ENCODE results near the gene ERMARD. TPM values are rescaled to one million over a fixed set of nuclear protein-coding genes. Genes with fewer than 3 reads are reported as not detected.

ERMARD gene
- total and polyA plus RNA-seq, 2 donors (not counting 3 experiments of a cell fraction or from before 2014, with no cell fraction given), result 23.8 to 36.4 TPM

DNA sequence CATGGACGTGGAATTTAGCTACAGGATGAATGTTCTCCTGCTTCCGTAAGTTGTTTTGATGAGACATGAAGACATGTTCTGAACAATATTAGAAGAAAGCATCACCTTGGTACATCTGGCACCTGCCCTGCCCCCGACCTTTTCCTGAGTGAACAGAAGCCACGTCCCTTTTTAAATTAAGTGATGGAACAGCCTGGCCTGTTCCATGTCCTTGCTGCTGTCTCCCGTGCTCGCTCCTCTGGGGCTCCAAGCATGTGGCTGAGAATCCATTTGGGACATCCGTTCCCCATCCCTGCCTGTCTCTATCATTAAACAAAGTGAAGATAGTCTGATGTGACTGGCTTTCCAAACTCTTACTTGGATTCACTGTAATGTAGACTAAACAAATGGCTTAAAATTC, 36.4 kb downstream of the ERMARD start:
- POLR2A ChIA-PET, result no interaction called here

More for the DNA sequence above, 36.4 kb downstream of the ERMARD start:
- dilution Hi-C loops (cut with MboI; ENCODE audit: extremely low pct_ligation_motif_present, low sequenced_read_pairs), result no loop called here
- Histone ChIP-seq H3K79me2 (ENCODE audit: control insufficient read depth, insufficient read depth, low read length) (no peaks in the 10 kb centered on the region), H2AFZ (ENCODE audit: low read depth, low read length) (no peak overlapping the region), H3K27ac (ENCODE audit: insufficient read depth, low read depth, low read length) (no peak overlapping the region), H4K20me1 (replicated peaks; ENCODE audit: control insufficient read depth, extremely low read depth, insufficient read depth, low read length) (no peaks in the 10 kb centered on the region), H3K36me3 (ENCODE audit: control insufficient read depth in 2 of 2, extremely low read depth in 1 of 2, insufficient read depth in 2 of 2, low read length in 2 of 2) (no peaks in the 10 kb centered on the region), H3K4me3 (replicated peaks in 1 of 3; ENCODE audit: insufficient read depth in 1 of 3, low read depth in 1 of 3, low read length in 3 of 3) (no peak overlapping the region), H3K9me3 (replicated peaks; ENCODE audit: control insufficient read depth, insufficient read depth, low read length) (no peaks in the 10 kb centered on the region), H3K9me1 (replicated peaks; ENCODE audit: control insufficient read depth, extremely low read depth, insufficient read depth, low read length) (no peaks in the 10 kb centered on the region), H3K27me3 (ENCODE audit: control insufficient read depth in 2 of 2, insufficient read depth in 2 of 2, low read length in 2 of 2) (no peaks in the 10 kb centered on the region), H3K9ac (replicated peaks; ENCODE audit: extremely low read depth, insufficient read depth, low read length) (no peak overlapping the region), H3K4me1 (ENCODE audit: control insufficient read depth, extremely low read depth, insufficient read depth, low read length) (peaks cover 6% of the 10 kb centered on the region), H3K4me2 (ENCODE audit: insufficient read depth, low read length) (no peak overlapping the region)
- no TSS peak for BruUV-seq (replicated peaks)
- TF ChIP-seq, protein P1, sequence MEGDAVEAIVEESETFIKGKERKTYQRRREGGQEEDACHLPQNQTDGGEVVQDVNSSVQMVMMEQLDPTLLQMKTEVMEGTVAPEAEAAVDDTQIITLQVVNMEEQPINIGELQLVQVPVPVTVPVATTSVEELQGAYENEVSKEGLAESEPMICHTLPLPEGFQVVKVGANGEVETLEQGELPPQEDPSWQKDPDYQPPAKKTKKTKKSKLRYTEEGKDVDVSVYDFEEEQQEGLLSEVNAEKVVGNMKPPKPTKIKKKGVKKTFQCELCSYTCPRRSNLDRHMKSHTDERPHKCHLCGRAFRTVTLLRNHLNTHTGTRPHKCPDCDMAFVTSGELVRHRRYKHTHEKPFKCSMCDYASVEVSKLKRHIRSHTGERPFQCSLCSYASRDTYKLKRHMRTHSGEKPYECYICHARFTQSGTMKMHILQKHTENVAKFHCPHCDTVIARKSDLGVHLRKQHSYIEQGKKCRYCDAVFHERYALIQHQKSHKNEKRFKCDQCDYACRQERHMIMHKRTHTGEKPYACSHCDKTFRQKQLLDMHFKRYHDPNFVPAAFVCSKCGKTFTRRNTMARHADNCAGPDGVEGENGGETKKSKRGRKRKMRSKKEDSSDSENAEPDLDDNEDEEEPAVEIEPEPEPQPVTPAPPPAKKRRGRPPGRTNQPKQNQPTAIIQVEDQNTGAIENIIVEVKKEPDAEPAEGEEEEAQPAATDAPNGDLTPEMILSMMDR (IDR thresholded peaks at IDR 0.05; ENCODE audit: extremely low read depth in 1 of 2, insufficient read depth in 1 of 2, low read depth in 1 of 2, low read length in 2 of 2), result no peak
- TF ChIP-seq POLR2A (IDR thresholded peaks at IDR 0.05; ENCODE audit: low read depth, low read length), result no peak
- no peak for TF ChIP-seq MYC (IDR thresholded peaks at IDR 0.05; ENCODE audit: low read depth, low read length)
- TF ChIP-seq FOS (IDR thresholded peaks at IDR 0.05; ENCODE audit: borderline replicate concordance, insufficient read depth, low read length), result no peak
- TF ChIP-seq EZH2 (IDR thresholded peaks at IDR 0.05; ENCODE audit: borderline replicate concordance, low read depth, low read length, severe bottlenecking), result no peak
- no peak for TF ChIP-seq JUN (IDR thresholded peaks at IDR 0.05; ENCODE audit: borderline replicate concordance, insufficient read depth, insufficient read length, low read depth)
- no peak for TF ChIP-seq POLR2AphosphoS5 (IDR thresholded peaks at IDR 0.05; ENCODE audit: insufficient read depth, low read depth, low read length)
- TF ChIP-seq, protein P2, sequence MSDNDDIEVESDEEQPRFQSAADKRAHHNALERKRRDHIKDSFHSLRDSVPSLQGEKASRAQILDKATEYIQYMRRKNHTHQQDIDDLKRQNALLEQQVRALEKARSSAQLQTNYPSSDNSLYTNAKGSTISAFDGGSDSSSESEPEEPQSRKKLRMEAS (IDR thresholded peaks at IDR 0.05; ENCODE audit: insufficient read depth, insufficient read length), result no peak
- TF ChIP-seq GATA2 (IDR thresholded peaks at IDR 0.05; ENCODE audit: insufficient read depth, insufficient read length, low read depth, low read length), result no peak
- CTCF ChIA-PET, result interaction anchor here (0.8 to 3.9 kb wide), 3 partner anchors 730 to 735 kb away, joined by 3 to 63 read pairs (median 4); no protein-coding TSS in a partner anchor
- FAIRE-seq, result no peak
- DNase-seq (ENCODE audit: low read depth, low spot score), result no peak
- intact Hi-C loops (cut with micrococcal nuclease), result no loop called here

Data from endothelial cell of umbilical vein (primary cell).